Transverse colon (tissue), 4 donors: Measurements from ENCODE around the gene STK32A. TPM values are rescaled to one million over a fixed set of nuclear protein-coding genes. Genes with fewer than 3 reads are reported as not detected.
"Not testable (repeated sequence)": the region's sequence is repeated elsewhere in the genome, so short reads cannot be mapped to it uniquely, and the experiment has no call there.

ENCODE experiments used
- DNase-seq: peaks from one replicate; pipeline ENCODE4 v3.0.0-alpha.2; 2019
- H3K27ac ChIP-seq, 4 donors: fragments of 200-600 bp; sonication (generic); 2 replicates each; pipeline ENCODE4 v1.5.1; 2016 to 2018; ENCODE audit warnings: inconsistent platforms in 4 of 4
- H3K27me3 ChIP-seq: fragments of 200-600 bp; sonication (generic); 2 replicates; pipeline ENCODE4 v1.5.1; 2017; ENCODE audit warnings: inconsistent platforms
- H3K36me3 ChIP-seq, 4 donors: fragments of 200-600 bp; sonication (generic); 2 replicates each; pipeline ENCODE4 v1.5.1; 2017 to 2019; ENCODE audit warnings: inconsistent platforms in 4 of 4
- H3K4me1 ChIP-seq, 4 donors: fragments of 200-600 bp; sonication (generic); 2 replicates each; pipeline ENCODE4 v1.5.1; 2017 to 2020; ENCODE audit warnings: inconsistent platforms in 4 of 4
- H3K4me3 ChIP-seq, 4 donors: fragments of 200-600 bp; sonication (generic); 1 replicate in 1 of 4; 2 replicates in 3 of 4; pipeline versions ENCODE4 v1.5.1 to v1.6.1; 2017 to 2019; ENCODE audit warnings: inconsistent platforms in 4 of 4
- H3K9me3 ChIP-seq, 2 donors: fragments of 200-600 bp; sonication (generic); 2 replicates each; pipeline ENCODE4 v1.5.1; 2017 to 2019; ENCODE audit warnings: inconsistent platforms in 2 of 2
- CTCF ChIP-seq, 5 experiments: fragments of 200-600 bp in 3 of 5; fragments of 450-650 bp in 2 of 5; sonication (generic) in 3 of 5; IDR thresholded peaks; 1 replicate in 2 of 5; 2 replicates in 3 of 5; pipeline ENCODE4 v1.5.1; 2016 to 2017; ENCODE audit warnings: antibody characterized with exemption in 5 of 5, inconsistent platforms in 3 of 5, mild to moderate bottlenecking in 2 of 5, moderate library complexity in 1 of 5
- EP300 ChIP-seq: sonication (generic); formaldehyde crosslinking; IDR thresholded peaks from one replicate; pipeline ENCODE4 v1.6.1; 2017; ENCODE audit warnings: antibody characterized with exemption, low read depth
- POLR2A ChIP-seq: fragments of 450-650 bp; IDR thresholded peaks from one replicate; pipeline ENCODE4 v1.6.1; 2016; ENCODE audit warnings: antibody characterized with exemption, mild to moderate bottlenecking, moderate library complexity
- POLR2AphosphoS5 ChIP-seq, 3 donors: sonication (generic); formaldehyde crosslinking; IDR thresholded peaks; one replicate each; pipeline ENCODE4 v1.6.1; 2016; ENCODE audit warnings: antibody characterized with exemption in 3 of 3
- WGBS, 2 donors: methylation state at CpG; one replicate each; pipeline ENCODE4 v1.1.5; 2018; ENCODE audit warnings: low coverage in 1 of 2; 5-methylcytosine and 5-hydroxymethylcytosine counted together
- in situ Hi-C, 4 donors: fragments of 200-750 bp; cut with MboI; loops; one replicate each; pipeline versions ENCODE4 v1.15.0 to v1.15.1; 2017; ENCODE audit warnings: low sequenced_read_pairs in 3 of 4, low pct_ligation_motif_present in 1 of 4, low pct_unique_long_range_greater_than_20kb in 1 of 4
- intact Hi-C: fragments of 100-400 bp; cut with DNase I; formaldehyde crosslinking; loops from one replicate; pipeline ENCODE4 v1.15.1; 2023; ENCODE audit warnings: low total_unique reads
- total RNA-seq, 4 donors: library from RNA; depleted of rRNA; stranded (reverse); fragments of >200 nt; gene quantifications; one replicate each; pipeline ENCODE4 v1.1.0, GENCODE V29; 2016

The STK32A gene
- total RNA-seq, 4 donors from 2014 or later = 1.4 to 1.6 TPM; not detected in 2

DNA sequence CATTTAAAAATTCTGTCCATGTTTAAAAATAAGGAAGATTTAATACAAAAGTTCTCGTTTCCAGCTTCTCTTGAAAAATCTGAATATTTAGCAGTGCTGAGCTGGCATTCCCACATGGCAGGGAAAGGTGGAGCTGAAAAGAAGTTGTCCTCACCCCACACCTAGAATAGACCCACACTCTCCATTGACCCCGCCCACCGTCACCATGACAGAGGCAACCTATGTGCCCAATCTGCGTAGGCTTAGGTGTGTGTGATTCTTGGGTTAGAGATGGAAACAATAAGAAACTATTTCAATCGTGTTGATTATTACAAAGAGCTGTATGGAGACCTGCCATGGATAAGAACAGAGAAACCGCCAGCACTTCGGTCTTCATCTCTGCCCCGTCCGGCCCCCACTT is 8.9 kb upstream of the STK32A start:
- in situ Hi-C loops = loop anchor here (10.0 to 25.0 kb wide), 5 partner anchors 136 to 349 kb away; no protein-coding TSS in a partner anchor

GRCh38 chr5:147226512-147226911 is 8.3 kb upstream of the STK32A start:
- in situ Hi-C loops (loop anchor here (10.0 to 25.0 kb wide), 5 partner anchors 136 to 348 kb away; no protein-coding TSS in a partner anchor), intact Hi-C loops (loop anchor here (5.0 to 10.0 kb wide), 3 partner anchors 168 to 351 kb away; no protein-coding TSS in a partner anchor)
- Histone ChIP-seq H3K36me3 (no peaks in the 10 kb centered on the region), H3K27ac (no peak overlapping the region), H3K4me1 (no peaks in the 10 kb centered on the region), H3K4me3 (no peak overlapping the region), H3K9me3 (no peaks in the 10 kb centered on the region), H3K27me3 (no peaks in the 10 kb centered on the region)
- TF ChIP-seq EP300 (no peak), POLR2A (no peak), CTCF (IDR thresholded peaks at IDR 0.05) (no peak), POLR2AphosphoS5 (IDR thresholded peaks at IDR 0.05) (no peak)
- no peak for DNase-seq
- 91 to 97% methylated on average over 10 to 15 of the region's 15 CpGs for WGBS, 2 donors

More for the DNA sequence above, 8.9 kb upstream of the STK32A start:
- Histone ChIP-seq H3K4me1 (no peaks in the 10 kb centered on the region), H3K9me3 (no peaks in the 10 kb centered on the region), H3K4me3 (no peak overlapping the region), H3K27ac (no peak overlapping the region), H3K27me3 (no peaks in the 10 kb centered on the region), H3K36me3 (no peaks in the 10 kb centered on the region)
- DNase-seq = no peak
- no peak for TF ChIP-seq EP300
- no peak for TF ChIP-seq POLR2AphosphoS5 (IDR thresholded peaks at IDR 0.05)
- no peak for TF ChIP-seq CTCF (IDR thresholded peaks at IDR 0.05)
- 90 to 97% methylated on average over 4 to 9 of the region's 9 CpGs for WGBS, 2 donors
- intact Hi-C loops = loop anchor here (5.0 to 10.0 kb wide), 3 partner anchors 169 to 351 kb away; no protein-coding TSS in a partner anchor

DNA sequence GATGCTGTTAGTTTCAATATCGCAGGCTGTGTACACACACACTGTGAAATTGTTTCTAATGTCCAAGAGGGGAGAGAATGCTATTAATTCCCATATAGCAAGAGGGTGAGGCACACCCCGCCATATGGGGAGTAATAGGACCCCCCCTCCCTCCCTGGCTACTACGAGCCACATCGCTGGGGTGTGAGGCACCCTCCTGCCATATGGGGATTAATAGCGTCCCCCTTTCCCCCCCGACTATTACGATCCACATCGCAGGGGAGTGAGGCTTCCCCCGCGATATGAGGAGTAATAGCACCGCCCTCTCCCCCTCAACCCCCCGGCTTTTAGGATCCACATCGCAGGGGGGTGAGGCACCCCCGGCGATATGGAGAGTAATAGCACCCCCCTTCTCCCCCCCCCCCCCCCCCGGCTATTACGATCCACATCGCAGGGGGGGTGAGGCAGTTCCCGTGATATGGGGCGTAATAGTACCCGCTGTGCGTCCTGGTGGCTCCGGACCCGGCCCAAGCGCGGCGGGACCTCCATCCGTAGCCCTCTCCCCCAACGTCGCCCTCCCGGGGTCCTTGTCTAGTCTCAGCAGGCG is 494 bp upstream of the STK32A start:
- WGBS, 2 donors = 19% methylated on average over 31 of the region's 32 CpGs; no CpG with 5 or more reads in 1 of the 2 donors
- H3K36me3 ChIP-seq = no peaks in the 10 kb centered on the region
- no peak for DNase-seq
- H3K9me3 ChIP-seq = no peaks in the 10 kb centered on the region
- peak overlapping the region; percentile 8 to 64 (median 51) for H3K27ac ChIP-seq
- H3K4me3 ChIP-seq = peak overlapping the region; percentile 29 to 50 (median 36)
- no peak for TF ChIP-seq POLR2A
- no peak for TF ChIP-seq EP300
- TF ChIP-seq POLR2AphosphoS5 (IDR thresholded peaks at IDR 0.05) = no peak
- TF ChIP-seq CTCF (IDR thresholded peaks at IDR 0.05) = no peak
- peaks cover 0 to 11% (median 4%) of the 10 kb centered on the region in 4 donors for H3K4me1 ChIP-seq
- H3K27me3 ChIP-seq = peaks cover 30% of the 10 kb centered on the region
- in situ Hi-C loops (loop anchor here in 3 of 4 donors (25.0 kb wide), 2 partner anchors 128 to 328 kb away; no protein-coding TSS in a partner anchor), intact Hi-C loops (no loop called here)

DNA sequence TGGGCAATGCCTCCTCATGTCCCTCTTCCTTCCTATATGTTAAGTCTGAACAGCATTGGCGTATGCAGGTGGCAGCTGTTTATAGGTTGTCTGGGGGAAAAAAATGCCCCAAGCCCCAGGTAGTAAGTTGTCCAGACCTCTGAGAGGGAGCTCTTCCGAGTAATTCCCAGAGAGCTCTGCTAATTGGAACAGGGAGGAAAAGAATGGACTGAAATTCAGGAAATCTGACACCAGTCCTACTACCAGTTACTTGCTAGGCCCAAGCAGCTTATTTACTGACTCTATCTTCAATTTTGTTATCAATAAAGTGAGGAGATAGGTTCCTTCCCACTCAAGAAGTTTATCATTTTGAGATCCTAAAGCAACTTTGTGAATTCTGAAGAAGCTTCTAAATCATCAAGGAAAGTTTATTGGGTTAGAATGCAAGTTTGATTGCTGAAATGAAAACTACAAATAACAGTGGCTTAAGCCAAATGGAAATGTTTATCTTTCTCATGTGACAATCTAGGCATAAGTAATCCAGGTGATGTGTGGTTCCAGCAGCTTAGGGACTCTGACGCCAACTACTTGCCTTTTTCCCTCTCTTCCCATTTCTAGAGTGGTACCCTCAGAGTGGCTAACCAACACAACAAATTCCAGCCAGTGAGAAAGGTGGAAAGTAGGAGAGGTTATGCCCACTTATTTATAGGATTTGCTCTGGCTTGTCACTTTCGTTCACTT is 5.6 kb downstream of the STK32A start:
- in situ Hi-C loops (loop anchor here in 3 of 4 donors (25.0 kb wide), 2 partner anchors 122 to 322 kb away; no protein-coding TSS in a partner anchor), intact Hi-C loops (no loop called here)
- H3K4me1 ChIP-seq = no peaks in the 10 kb centered on the region
- H3K4me3 ChIP-seq = no peak overlapping the region
- H3K27ac ChIP-seq = no peak overlapping the region
- WGBS, 2 donors = 85 to 88% methylated on average over 3 to 4 of the region's 4 CpGs
- H3K36me3 ChIP-seq = no peaks in the 10 kb centered on the region
- H3K27me3 ChIP-seq = peaks cover 10% of the 10 kb centered on the region
- no peak for DNase-seq
- no peaks in the 10 kb centered on the region for H3K9me3 ChIP-seq
- no peak for TF ChIP-seq CTCF (IDR thresholded peaks at IDR 0.05)
- no peak for TF ChIP-seq POLR2A

- H3K27me3 ChIP-seq, H3K9me3 ChIP-seq, H3K36me3 ChIP-seq, H3K27ac ChIP-seq, DNase-seq, H3K4me1 ChIP-seq, H3K4me3 ChIP-seq, intact Hi-C loops: not testable (repeated sequence)
- in situ Hi-C loops = loop anchor here in 3 of 4 donors (25.0 kb wide), 2 partner anchors 119 to 319 kb away; no protein-coding TSS in a partner anchor
- 44 to 100% methylated on average over 1 to 4 of the region's 6 CpGs for WGBS, 2 donors
Measured at GRCh38 chr5:147243238-147243637, 8.4 kb downstream of the STK32A start.
